Measurements from ENCODE around the gene SLC16A1.

GRCh38 chr1:112902221-112902620 lies 53.8 kb downstream of the SLC16A1 start:
- no peak for TF ChIP-seq CTCF (IDR thresholded peaks at IDR 0.05; ENCODE audit: low read depth, low read length, missing input control)
- TF ChIP-seq RAD21 (IDR thresholded peaks at IDR 0.05), result no peak
- TF ChIP-seq ZBTB33 (IDR thresholded peaks at IDR 0.05), result no peak
- no peak for TF ChIP-seq YY1 (IDR thresholded peaks at IDR 0.05)
- TF ChIP-seq MAX (IDR thresholded peaks at IDR 0.05), result no peak
- no peak for TF ChIP-seq GABPA (IDR thresholded peaks at IDR 0.05 in 1 of 2, conservative IDR thresholded peaks at IDR 0.05 in 1 of 2)
